ENCODE measurements around the gene ARMC2.
"Not testable (repeated sequence)": the region's sequence is repeated elsewhere in the genome, so short reads cannot be mapped to it uniquely, and the experiment has no call there.

ARMC2 gene

DNA sequence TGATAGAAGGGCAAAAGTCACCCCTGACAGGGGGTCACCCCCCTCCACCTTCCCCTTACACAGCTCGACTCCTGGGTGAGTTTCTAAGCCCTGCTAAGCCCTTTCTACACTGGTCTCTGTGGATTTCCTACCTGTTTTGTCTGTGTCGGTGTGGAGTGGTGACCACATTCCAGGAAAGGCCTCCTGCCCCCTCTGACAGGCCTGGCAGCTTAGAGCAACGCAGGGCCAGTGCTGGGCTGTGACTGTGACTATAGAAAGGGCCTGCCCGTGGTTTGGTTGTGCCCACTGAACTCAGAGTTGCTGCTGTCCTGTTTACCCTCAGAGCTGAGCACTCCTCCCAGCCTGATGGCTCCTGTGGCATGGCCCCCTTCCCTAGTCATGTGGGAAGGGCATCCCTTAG lies 109.0 kb downstream of the ARMC2 start:
- DNase-seq = no peak

DNA sequence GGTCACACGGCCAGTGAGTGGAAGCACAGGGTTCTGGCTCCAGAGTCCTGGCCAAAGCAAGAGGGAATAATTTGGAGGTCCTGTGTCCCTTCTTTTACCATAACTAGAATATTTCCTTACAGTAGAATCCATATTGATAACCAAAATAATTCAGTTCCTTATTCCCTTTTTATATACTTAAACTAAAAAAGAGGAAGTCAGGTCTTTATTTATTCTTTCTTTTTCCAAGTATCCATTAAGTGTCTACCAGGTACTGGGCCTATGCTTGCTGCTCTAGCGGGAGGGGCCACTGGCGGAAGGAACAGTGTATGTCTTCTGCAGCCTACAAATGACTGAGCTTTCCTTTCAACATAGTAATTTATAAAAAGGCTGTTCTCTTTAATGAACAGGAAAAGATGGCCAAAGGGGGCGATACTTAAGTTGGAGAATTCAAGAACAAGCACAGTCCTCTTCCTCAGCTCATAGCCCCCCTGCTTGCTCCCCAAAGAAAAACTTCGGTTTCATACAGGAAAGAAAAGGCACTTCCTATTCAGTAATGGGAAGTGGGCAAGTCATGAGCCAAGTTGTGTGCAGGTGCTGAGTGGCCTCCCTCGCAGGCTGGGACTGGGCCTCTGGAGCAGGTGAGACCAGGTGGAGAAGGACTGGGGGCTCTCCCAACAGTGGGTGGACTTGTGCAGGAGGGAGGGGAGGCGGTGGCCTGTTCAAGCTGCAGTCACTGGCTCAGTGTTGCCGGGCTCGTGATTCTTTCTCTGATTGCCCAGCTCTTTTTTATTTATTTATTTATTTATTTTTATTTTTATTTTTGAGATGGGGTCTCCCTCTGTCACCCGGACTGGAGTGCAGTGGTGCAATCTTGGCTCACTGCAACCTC lies 110.9 kb downstream of the ARMC2 start:
- DNase-seq = no peak

DNA sequence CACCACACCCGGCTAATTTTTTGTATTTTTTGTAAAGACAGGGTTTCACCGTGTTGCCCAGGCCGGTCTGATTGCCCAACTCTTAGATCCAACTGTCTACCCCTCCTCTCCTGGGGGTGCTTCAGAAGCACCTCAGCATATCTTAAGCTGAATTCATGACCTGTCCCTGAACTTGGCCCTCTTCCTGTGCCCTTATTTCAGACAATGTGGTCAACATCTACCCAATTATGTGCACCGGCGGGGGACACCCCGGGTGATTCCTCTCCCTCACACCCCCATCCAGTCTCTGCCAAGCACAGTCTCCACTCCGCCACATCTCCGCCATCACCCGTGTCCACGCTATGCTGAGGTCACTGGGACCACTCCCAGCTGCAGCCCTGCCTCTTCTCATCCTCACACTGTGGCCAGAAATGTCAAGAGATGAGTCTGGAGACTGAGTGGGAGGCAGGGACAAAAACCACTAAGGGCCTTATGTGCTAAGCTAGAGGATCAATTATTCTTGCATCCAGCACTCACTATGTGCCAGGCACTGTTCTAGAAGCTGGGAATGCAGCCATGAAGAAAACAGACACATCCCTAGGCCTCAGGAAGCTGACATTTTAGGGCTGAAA lies 111.9 kb downstream of the ARMC2 start:
- DNase-seq = no peak

DNA sequence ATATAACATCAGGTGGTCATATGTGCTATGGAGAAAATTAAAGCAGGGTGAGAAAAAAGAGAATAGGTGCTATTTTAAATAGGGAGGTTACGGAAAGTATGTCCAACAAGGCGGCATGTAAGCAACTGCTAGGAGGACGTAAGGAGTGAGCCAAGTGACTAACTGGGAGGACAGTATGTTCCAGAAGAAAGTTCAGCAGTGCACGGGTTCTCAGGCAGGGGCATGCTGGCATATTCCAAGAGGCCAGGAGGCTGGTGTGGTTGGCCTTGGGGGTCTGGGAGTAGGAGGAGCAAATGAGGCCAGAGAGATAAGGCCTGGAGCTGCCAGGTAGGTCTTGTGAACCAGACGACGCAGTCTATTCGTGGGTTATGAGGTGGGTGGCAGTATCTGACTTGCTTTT lies 112.4 kb downstream of the ARMC2 start:
- no peak for DNase-seq

DNA sequence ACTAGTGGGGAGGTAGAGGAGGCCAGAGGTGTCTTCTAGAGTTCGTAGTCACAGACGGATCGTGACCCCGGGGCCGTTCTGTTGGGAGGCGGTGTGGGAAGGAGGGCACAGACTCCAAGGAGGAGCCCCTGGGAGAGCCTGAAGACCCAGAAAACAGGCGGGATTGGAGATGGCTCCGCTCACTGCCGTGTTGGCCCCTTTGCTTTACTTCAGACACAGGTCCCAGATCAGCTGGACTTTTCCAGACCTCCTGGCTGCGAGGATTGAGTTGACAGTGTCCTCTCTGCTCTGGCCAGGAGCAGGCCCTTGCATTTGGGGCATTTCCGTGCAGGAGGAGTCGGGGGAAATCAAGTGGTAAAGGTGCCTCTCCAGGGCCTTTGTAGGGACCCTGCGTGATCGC lies 112.9 kb downstream of the ARMC2 start:
- DNase-seq = no peak

DNA sequence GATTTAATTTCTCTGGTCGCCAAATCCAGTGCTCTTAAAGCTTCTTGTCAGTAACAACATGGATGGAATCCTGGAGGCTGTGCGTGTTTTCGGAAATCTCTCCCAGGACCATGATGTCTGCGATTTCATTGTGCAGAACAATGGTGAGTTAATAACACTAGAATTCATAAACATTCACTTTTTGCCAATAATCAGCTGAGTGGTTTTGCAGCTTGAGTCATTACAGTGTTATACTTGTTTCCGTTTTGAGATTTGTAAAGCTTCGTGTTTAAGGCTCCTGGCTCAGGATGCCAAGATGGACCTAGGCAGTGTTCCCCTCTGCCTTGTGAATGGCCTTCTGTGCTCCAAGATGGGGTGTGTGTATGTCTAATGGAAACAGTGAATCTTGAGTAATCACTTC lies 113.8 kb downstream of the ARMC2 start:
- DNase-seq = no peak

DNA sequence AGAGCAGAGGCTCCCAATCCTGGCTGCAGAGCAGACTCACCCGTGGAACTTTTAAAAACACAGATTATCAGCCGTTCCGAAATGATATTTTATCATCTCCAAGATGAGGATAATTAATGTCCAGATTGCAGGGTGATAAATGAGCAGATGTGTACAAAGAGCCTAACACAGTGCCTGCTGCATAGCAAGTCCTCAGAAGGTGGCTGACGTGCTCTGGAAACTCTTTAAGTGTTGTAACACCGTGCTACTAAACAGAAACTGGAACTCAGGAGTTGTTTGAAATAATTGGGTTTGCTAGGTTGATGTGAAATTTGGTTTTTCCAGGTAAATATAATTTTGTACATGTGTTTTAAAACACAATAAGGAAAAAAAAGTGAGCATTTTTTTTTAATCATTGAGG lies 118.0 kb downstream of the ARMC2 start:
- DNase-seq = no peak

DNA sequence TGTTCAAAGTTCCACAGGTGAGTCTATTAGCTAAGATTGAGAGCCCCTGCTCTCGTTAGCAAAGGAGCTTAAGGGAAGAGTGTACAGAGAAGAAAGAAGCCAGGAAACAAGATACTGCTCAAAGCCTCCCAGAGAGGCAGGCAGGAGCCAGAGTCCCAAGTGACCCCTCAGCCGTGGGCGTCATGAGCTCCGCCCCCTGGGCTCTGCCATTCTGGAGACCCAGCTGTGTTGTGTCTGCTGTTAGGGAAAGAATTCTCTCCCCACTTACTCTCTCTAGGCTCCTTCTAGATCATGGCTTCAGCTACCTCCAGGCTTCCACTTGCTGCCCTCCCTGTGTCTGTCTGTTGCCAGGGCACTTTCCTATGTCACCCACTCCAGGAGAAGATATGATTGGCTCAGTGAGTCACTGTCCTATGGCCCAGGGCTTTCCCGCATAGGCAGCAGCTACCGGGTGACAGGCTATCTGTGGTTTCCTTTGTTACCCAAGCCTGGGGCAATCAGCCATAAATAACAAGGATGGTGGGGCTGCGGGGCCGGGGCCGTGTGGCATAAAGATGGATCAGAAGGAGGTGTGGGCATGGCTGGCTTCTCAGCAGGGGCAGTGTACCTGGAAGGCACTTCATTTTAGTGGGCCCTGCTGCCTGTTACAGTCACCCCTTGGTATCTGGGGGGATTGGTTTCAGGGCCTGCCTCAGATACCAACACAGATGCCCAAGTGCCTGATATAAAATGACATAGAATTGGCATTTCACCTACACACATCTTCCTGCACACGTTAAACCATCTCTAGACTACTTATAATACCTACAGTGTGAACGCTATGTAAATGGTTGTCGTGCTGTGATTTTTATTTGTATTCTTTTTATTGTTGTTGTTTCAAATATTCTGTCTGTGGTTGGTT lies 118.9 kb downstream of the ARMC2 start:
- no peak for DNase-seq

DNA sequence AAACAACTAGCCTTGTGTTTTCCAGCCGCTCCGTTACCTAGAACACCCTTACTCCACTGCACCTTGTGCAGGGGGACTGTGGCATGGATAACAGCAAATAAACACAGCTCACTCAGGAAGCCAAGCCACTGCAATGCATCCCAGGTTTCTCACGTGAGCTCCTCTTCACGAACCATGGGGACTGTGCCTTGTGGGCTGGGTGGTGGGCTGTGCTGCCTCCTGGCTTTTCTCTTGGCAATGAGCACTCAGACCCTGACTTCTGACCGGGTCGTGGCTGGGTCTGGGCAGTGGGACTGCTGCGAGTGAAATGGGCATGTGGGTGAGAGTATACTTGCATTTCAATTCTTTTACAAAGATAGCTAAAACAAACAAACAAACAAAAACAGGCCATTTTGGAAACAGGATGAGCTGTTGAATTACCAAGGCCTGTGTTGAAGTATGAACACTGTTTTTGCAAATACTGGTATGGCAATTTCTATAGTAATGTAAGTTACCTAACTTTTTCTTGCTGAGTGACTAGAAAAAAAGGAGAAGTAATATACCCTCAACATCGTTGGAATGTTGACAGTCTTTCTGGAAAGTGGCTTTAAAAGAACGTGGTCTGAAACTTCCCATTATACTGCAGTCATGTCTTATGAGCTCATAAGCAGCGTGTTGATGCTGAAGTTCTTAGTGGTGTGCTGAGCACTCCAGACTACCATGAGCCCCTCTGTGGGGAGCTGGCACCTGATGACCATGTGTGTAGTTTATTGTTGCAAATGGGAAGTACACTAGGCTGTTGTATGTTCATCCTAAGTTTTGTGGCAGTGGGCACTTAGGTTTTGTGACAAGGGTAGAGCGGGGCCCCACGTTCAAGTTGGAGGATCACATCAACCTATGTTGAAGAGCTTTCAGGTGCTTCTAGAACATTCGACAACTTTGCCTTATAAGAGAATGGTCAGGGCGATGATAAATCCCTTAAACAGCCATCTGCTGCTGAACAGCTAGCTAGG lies 120.4 kb downstream of the ARMC2 start:
- no peak for DNase-seq

DNA sequence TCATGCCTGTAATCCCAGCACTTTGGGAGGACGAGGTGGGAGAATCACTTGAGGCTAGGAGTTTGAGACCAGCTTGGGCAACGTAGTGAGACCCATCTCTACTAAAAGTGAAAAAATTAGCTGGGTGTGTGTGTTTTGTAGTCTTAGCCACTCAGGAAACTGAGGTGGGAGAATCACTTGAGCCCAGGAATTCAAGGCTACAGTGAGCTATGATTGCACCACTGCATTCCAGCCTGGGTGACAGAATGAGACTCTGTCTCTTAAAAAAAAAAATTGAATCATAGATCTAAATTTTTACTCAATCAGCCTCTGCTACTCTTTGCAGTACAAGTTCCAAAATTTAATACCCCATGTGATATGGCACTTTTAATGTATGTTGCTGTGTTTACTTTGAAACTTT lies 121.6 kb downstream of the ARMC2 start:
- DNase-seq = no peak

DNA sequence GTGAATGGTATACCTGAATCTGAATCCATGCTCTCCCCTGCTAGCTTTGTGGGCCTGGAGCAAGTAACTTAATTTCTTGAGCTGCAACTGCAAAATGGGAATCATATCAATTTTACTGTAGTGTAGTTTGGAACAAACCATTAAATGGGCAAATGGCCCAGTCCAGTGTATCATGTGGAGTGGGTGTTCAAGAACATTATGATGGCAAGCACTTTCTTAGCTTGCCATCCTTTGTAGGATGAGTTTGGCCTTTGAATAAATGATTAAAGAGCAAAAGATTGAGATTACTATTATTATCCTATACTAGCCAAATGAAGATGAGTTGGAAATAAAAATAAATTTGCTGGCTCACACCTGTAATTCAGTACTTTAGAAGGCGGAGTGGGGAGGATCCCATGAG lies 126.0 kb downstream of the ARMC2 start:
- no peak for DNase-seq

DNA sequence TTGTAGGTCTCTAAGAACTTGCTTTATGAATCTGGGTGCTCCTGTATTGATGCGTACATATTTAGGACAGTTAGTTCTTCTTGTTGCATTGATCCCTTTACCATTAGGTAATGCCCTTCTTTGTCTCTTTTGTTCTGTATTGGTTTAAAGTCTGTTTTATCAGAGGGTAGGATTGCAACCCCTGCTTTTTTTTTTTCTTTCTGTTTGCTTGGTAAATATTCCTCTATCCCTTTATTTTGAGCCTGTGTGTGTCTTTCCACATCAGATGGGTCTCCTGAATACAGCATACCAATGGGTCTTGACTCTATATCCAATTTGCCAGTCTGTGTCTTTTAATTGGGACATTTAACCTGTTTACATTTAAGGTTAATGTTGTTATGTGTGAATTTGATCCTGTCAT lies 130.4 kb downstream of the ARMC2 start:
- not testable (repeated sequence) for DNase-seq

DNA sequence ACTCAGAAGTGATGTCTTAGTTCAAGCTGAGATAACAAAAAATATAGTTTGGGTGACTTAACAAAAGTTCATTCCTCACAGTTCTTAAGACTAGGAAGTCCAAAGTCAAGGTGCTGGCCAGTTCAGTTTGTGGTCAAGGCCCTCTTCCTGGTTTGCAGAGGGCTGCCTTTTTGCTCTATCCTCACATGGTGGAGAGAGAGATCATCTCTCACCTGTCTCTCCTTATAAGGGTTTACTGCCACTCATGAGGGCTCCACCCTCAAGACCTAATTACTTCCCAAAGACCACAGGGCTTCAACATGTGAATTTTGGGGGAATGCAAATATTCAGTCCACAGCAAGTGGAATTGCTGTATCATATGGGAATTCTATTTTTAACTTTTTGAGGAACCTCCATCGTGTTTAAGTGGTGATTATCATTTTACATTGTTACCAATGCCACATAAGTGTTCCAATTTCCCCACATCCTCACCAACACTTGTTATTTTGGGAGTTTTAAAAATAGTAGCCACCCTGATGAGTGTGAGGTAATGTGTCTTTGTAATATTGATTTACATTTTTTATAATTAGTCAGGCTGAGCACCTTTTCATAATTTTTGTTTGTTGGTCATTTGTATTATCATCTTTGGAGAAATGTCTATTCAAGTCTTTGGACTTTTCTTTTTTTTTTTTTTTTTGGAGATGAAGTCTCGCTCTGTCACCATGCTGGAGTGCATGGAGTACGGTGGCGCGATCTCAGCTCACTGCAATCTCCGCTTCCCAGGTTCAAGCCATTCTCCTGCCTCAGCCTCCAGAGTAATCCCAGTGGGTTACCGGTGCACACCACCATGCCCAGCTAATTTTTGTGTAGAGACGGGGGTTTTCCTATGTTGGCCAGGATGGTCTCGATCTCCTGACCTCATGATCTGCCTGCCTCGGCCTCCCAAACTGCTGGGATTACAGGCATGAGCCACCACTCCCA lies 134.2 kb downstream of the ARMC2 start:
- no peak for DNase-seq

DNA sequence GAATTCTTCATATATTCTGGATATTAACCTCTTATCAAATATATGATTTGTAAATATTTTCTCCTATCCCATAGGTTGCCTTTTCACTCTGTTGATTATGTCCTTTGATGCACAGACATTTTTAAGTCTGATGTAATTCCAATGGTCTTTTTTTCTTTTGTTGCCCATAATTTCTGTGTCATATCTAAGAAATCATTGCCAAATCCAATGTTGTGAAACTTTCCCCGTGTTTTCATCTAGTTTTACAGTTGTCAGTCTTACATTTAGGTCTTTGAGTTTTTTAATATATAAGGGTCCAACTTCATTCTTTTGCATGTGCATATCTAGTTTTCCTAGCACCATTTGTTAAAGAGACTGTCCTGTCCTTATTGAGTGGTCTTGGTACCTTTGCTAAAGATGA lies 134.9 kb downstream of the ARMC2 start:
- no peak for DNase-seq

DNA sequence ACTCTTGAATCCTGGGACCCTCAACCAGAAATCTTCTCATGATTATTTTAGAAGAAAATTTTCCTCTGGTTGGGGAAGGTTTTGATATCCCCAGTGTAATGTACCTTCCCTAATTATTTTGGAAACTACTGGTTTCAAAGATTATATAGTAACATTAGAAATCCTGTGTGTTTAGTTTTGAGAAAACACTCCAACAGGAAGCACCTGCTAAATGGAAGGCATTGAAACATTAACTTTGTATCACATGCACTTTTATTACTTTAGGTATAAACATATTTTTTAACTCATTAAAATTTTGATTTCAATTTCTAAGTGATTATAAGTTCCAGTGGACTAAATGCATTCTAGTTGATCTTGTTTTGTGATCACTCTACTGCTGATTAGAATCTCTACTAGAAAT lies 137.1 kb downstream of the ARMC2 start:
- no peak for DNase-seq

DNA sequence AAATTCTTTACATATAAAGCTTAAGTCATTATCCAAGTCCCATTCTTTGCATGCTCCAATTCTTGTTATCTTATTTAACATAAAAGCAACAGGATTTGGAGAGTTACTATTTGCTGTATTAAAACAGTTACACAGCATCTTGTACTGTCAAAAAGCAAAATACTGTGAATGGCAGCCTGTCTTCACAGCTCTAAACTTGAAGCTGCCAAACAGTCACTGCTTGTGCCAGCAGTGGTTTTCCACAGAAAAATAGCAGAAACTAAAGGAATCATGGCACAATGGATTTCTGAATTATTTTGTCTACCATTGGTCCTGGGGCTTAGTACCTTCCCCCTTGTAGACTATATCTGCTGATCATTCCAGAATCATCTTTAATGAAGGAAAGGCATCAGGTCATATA lies 138.9 kb downstream of the ARMC2 start:
- DNase-seq = no peak

DNA sequence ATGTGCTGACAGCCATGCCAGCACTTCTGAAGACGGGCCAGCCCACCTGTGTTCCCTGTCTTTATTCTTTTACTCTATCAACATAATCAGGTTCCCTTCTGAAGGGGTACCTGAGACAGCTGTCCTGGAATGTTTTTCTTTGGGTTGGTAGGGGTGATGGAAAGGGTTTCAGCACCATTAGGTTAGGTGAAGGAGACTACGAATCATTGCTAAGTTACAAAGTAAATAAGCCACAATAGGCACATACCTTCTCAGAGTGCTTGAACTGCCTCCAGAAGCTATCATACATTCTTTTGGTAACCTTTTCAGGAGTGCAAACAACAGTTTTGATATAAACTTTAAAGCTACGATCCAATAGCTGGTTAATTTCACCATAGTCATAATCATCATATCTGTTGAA lies 140.1 kb downstream of the ARMC2 start:
- no peak for DNase-seq

DNA sequence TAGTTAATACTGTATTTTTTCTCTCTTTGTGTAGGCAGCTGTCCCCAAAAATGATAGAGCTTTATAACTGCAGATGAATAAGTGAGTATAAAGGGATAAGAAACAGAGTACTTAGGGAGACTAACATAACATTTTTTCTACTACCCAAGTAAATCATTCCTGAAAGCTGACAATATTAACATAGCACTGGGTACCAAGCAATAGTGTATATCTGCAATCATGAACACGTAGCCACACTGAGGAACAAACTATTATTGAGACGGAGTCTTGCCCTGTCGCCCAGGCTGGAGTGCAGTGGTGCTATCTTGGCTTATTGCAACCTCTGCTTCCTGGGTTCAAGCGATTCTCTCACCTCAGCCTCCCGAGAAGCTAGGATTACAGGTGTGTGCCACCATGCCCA lies 140.5 kb downstream of the ARMC2 start:
- DNase-seq = no peak

DNA sequence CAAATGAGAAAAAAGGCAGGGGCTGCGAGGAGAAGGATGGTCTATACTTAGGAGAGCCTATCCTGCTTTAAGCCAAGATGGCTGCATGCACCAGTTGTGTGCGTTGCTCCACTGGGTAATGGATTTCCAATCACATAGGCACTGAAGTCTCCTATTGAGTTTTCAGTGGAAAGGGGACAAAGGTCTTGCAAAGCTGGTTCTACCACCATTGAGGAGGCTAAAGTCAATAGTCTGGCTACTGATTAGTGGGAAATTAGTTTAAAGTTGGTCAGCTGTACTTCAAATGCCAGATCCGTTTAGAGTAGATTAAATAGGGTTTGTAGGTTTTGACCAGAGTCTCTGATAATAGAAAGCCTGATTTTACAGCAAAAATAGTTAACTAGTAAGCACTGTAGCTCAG lies 141.5 kb downstream of the ARMC2 start:
- DNase-seq = no peak

DNA sequence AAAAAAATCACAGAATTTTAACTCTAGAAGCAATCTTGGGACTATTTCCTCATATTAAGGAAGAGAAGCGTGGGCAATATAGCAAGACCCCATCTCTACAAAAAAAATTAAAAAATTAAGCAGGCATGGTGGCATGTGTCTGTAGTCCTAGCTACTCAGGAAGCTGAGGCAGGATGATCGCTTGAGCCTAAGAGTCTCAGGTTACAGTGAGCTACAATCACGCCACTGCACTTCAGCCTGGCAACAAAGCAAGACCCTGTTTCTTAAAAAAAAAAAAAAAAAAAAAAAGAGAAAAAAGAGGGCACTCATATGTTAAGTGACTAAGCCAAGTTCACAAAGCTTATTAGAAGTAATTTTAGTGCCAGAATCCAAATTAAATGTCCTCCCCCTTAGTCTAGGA lies 145.7 kb downstream of the ARMC2 start:
- no peak for DNase-seq

DNA sequence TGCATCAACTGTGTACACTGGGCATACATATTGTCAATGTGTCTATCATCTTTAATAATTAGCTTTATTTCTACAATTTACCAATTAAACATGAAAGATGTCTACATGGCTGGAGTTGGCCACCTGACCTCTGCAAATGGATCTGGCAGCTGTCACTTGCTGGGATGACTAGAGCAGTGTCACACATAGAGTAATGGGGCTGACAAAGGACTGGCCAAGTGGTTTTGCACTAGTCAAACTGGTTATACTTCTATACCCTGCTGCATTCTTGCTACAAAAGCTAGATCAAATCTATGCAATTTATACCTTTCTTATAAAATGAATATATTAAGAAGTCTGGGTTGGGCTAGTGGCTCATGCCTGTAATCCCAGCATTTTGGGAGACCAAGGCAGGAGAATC lies 147.1 kb downstream of the ARMC2 start:
- DNase-seq = no peak
